Fibroblast of mammary gland (primary cell): Measurements from ENCODE around the gene DYRK1B.

Source experiments
- DNase-seq: peaks from one replicate; pipeline ENCODE4 v3.0.0-alpha.2; 2010; ENCODE audit warnings: low read depth
- H3K4me3 ChIP-seq: 2 replicates; pipeline ENCODE4 v1.5.1; 2011; ENCODE audit warnings: low read depth, mild to moderate bottlenecking, low read length, moderate library complexity; ENCODE audit not compliant: control insufficient read depth
- CTCF ChIP-seq: conservative IDR thresholded peaks from 2 replicates; pipeline ENCODE4 v1.5.1; 2011; ENCODE audit warnings: low read depth, low read length, inconsistent platforms; ENCODE audit not compliant: control insufficient read depth, insufficient read depth

DYRK1B gene

GRCh38 chr19:39837978-39838377 is 4.0 kb upstream of the DYRK1B start:
- H3K4me3 ChIP-seq, result no peak overlapping the region
- DNase-seq, result no peak
- TF ChIP-seq CTCF, result no peak

- no peak for TF ChIP-seq CTCF
Measured at GRCh38 chr19:39834287-39834841, 402 bp upstream of the DYRK1B start.

GRCh38 chr19:39833160-39833463 is 850 bp downstream of the DYRK1B start:
- H3K4me3 ChIP-seq, result peak overlapping the region; percentile 79
- DNase-seq, result no peak
- TF ChIP-seq CTCF, result no peak

More at GRCh38 chr19:39834287-39834841, 402 bp upstream of the DYRK1B start:
- H3K4me3 ChIP-seq, result peak overlapping the region; percentile 79
- DNase-seq, result no peak

GRCh38 chr19:39832341-39833083 is 1.4 kb downstream of the DYRK1B start:
- no peak for TF ChIP-seq CTCF
- H3K4me3 ChIP-seq, result peak overlapping the region; percentile 79
- peak; percentile 50 for DNase-seq

- no peak for TF ChIP-seq CTCF
- DNase-seq, result no peak
- H3K4me3 ChIP-seq, result no peak overlapping the region
Measured at GRCh38 chr19:39831679-39832078, 2.3 kb downstream of the DYRK1B start.

GRCh38 chr19:39830847-39831246 is 3.1 kb downstream of the DYRK1B start:
- TF ChIP-seq CTCF, result no peak
- DNase-seq, result no peak
- no peak overlapping the region for H3K4me3 ChIP-seq
